HepG2 (cell line): ENCODE data around the gene ZFR2. TPM values are rescaled to one million over a fixed set of nuclear protein-coding genes. Genes with fewer than 3 reads are reported as not detected.

Experiments used
- MXD1 ChIP-seq: sonication (generic); formaldehyde crosslinking; IDR thresholded peaks from 2 replicates; pipeline ENCODE4 v1.4.0; 2020; ENCODE audit warnings: mild to moderate bottlenecking, missing genetic modification reagents
- PREB ChIP-seq: sonication (generic); formaldehyde crosslinking; IDR thresholded peaks from 2 replicates; pipeline ENCODE4 v1.4.0; 2020; ENCODE audit warnings: missing genetic modification reagents
- SNRNP70 ChIP-seq: fragments of 200-400 bp; formaldehyde crosslinking; IDR thresholded peaks from 2 replicates; pipeline ENCODE4 v1.6.1; 2017; ENCODE audit warnings: mild to moderate bottlenecking, low read depth, low read length, moderate library complexity
- THAP11 ChIP-seq: IDR thresholded peaks from 2 replicates; pipeline ENCODE4 v1.6.1; 2016; ENCODE audit warnings: missing biosample characterization, missing genetic modification reagents
- ZBTB4 ChIP-seq: sonication (generic); formaldehyde crosslinking; IDR thresholded peaks from 2 replicates; pipeline ENCODE4 v1.4.0; 2020; ENCODE audit warnings: missing genetic modification reagents, mild to moderate bottlenecking, borderline replicate concordance
- ZFX ChIP-seq: sonication (generic); formaldehyde crosslinking; IDR thresholded peaks from 2 replicates; pipeline ENCODE4 v1.4.0; 2020; ENCODE audit warnings: mild to moderate bottlenecking, low read depth, missing genetic modification reagents, moderate library complexity
- polyA plus RNA-seq, 8 experiments: library from polyadenylated mRNA; depleted of rRNA in 3 of 8; stranded (reverse) in 7 of 8; unstranded in 1 of 8; fragments of >200 nt; fragmentation: Illumina TruSeq in 4 of 8; extraction: Trizol in 4 of 8; gene quantifications; 2 replicates each; pipeline versions ENCODE4 v1.2.1 to v1.2.3, GENCODE V29; 2011 to 2016; ENCODE audit warnings: low read depth in 4 of 8, missing spikeins in 1 of 8, mixed read lengths in 1 of 8; ENCODE audit not compliant: insufficient read depth in 1 of 8
- total RNA-seq, 5 experiments: library from RNA; depleted of rRNA; stranded (reverse); fragments of >200 nt; fragmentation: Illumina TruSeq; extraction: Trizol; gene quantifications; 2 replicates each; pipeline ENCODE4 v1.2.3, GENCODE V29; 2016; ENCODE audit warnings: low read depth in 1 of 5
- TF ChIP-seq, protein P1 (sequence below): sonication (generic); formaldehyde crosslinking; IDR thresholded peaks from 2 replicates; pipeline ENCODE4 v1.5.0; 2020; ENCODE audit warnings: missing genetic modification reagents

ZFR2 gene
- total and polyA plus RNA-seq, 2 of the 13 experiments (the other 11 are each of a cell fraction or from before 2014, with no cell fraction given): 0.37 to 0.69 TPM

GRCh38 chr19:3873151-3873550 lies 4.3 kb upstream of the ZFR2 start (continued):
- TF ChIP-seq, protein P1, sequence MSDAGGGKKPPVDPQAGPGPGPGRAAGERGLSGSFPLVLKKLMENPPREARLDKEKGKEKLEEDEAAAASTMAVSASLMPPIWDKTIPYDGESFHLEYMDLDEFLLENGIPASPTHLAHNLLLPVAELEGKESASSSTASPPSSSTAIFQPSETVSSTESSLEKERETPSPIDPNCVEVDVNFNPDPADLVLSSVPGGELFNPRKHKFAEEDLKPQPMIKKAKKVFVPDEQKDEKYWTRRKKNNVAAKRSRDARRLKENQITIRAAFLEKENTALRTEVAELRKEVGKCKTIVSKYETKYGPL (CRISPR knock-in tag): no peak
- TF ChIP-seq ZBTB4 (CRISPR knock-in tag) (no peak), ZFX (CRISPR knock-in tag) (no peak), THAP11 (CRISPR knock-in tag) (no peak), PREB (CRISPR knock-in tag) (no peak), MXD1 (CRISPR knock-in tag) (no peak), SNRNP70 (no peak)
